ENCODE measurements around the gene TNP2. TPM values are rescaled to one million over a fixed set of nuclear protein-coding genes. Genes with fewer than 3 reads are reported as not detected.

TNP2 gene
- total RNA-seq, 1 donor from 2014 or later = not detected

GRCh38 chr16:11238272-11239202, 30.6 kb downstream of the TNP2 start:
- Mint-ChIP-seq H3K9me3 (no peaks in the 10 kb centered on the region), H3K27ac (no peak overlapping the region), H3K36me3 (no peaks in the 10 kb centered on the region), H3K27me3 (no peaks in the 10 kb centered on the region), H3K4me1 (ENCODE audit: unreplicated experiment) (no peaks in the 10 kb centered on the region), H3K4me3 (no peak overlapping the region)
- no peak for TF ChIP-seq CTCF (conservative IDR thresholded peaks at IDR 0.05)
- no peak for DNase-seq (ENCODE audit: extremely low spot score, unreplicated experiment)

- Mint-ChIP-seq H3K9me3 (no peaks in the 10 kb centered on the region), H3K4me3 (no peak overlapping the region), H3K27ac (no peak overlapping the region), H3K4me1 (ENCODE audit: unreplicated experiment) (no peaks in the 10 kb centered on the region), H3K27me3 (no peaks in the 10 kb centered on the region), H3K36me3 (no peaks in the 10 kb centered on the region)
- no peak for TF ChIP-seq CTCF (conservative IDR thresholded peaks at IDR 0.05)
- no peak for DNase-seq (ENCODE audit: extremely low spot score, unreplicated experiment)
These were observed 32.5 kb downstream of the TNP2 start for GRCh38 chr16:11236461-11237254.

GRCh38 chr16:11235703-11235991, 33.5 kb downstream of the TNP2 start:
- no peaks in the 10 kb centered on the region for H3K36me3 Mint-ChIP-seq
- no peak overlapping the region for H3K27ac Mint-ChIP-seq
- TF ChIP-seq CTCF (conservative IDR thresholded peaks at IDR 0.05) = no peak
- H3K9me3 Mint-ChIP-seq = no peaks in the 10 kb centered on the region
- H3K4me1 Mint-ChIP-seq (ENCODE audit: unreplicated experiment) = no peaks in the 10 kb centered on the region
- DNase-seq (ENCODE audit: extremely low spot score, unreplicated experiment) = no peak
- no peak overlapping the region for H3K4me3 Mint-ChIP-seq
- H3K27me3 Mint-ChIP-seq = no peaks in the 10 kb centered on the region

GRCh38 chr16:11234884-11235702, 34.0 kb downstream of the TNP2 start:
- TF ChIP-seq CTCF (conservative IDR thresholded peaks at IDR 0.05) = no peak
- H3K27me3 Mint-ChIP-seq = no peaks in the 10 kb centered on the region
- no peak for DNase-seq (ENCODE audit: extremely low spot score, unreplicated experiment)
- H3K4me3 Mint-ChIP-seq = no peak overlapping the region
- no peak overlapping the region for H3K27ac Mint-ChIP-seq
- no peaks in the 10 kb centered on the region for H3K36me3 Mint-ChIP-seq
- no peaks in the 10 kb centered on the region for H3K9me3 Mint-ChIP-seq
- H3K4me1 Mint-ChIP-seq (ENCODE audit: unreplicated experiment) = no peaks in the 10 kb centered on the region

- Mint-ChIP-seq H3K4me1 (ENCODE audit: unreplicated experiment) (no peaks in the 10 kb centered on the region), H3K36me3 (no peaks in the 10 kb centered on the region), H3K27me3 (no peaks in the 10 kb centered on the region), H3K4me3 (no peak overlapping the region), H3K9me3 (no peaks in the 10 kb centered on the region), H3K27ac (no peak overlapping the region)
- TF ChIP-seq CTCF (conservative IDR thresholded peaks at IDR 0.05) = no peak
- no peak for DNase-seq (ENCODE audit: extremely low spot score, unreplicated experiment)
These were observed 35.3 kb downstream of the TNP2 start for GRCh38 chr16:11233727-11234376.
